Measurements from ENCODE around the gene ZNF492.
"Not testable (repeated sequence)": the region's sequence is repeated elsewhere in the genome, so short reads cannot be mapped to it uniquely, and the experiment has no call there.

The ZNF492 gene

GRCh38 chr19:22617614-22618320 is 16.4 kb upstream of the ZNF492 start:
- no peak for DNase-seq

- no peak for DNase-seq
Measured at GRCh38 chr19:22619371-22619770, 14.8 kb upstream of the ZNF492 start.

DNA sequence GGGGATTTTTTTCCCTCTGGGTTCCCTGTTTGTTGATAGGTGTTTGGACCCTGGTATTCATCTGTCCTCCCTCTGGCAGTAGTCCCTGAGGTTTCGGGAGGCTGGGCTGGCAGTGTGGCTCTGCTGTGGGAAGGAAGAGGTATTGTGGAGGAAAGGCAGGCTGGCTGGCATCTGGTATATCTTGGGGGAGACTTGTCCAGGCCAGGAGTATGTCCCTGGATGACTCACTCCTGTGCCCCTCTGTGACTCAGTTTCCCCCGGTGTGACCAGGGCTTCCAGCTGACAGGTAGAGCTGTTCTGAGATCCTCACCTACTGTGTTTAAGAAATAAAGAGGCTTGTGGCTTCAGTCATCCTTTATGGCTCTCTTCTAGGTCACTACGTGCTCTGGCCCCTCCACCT is 14.2 kb upstream of the ZNF492 start:
- no peak for DNase-seq

DNA sequence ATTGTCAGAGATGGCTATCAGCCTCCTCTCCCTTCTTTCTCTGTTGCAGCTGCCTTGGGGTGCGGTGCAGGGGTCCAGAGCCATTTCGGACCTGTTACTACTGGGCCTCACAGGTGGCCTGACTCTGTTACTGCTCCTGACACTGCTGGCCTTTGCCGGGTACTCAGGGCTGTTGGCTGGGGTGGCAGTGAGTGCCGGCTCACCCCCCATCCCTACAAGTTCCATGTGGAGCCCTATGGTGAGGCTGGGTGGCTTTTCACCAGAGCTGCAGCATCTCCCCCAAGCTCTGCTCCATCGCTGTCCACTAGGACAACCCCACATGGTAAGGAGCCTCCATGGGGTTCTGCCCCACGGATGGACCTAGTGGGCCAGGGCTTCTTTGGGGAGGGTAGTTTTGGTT is 13.7 kb upstream of the ZNF492 start:
- DNase-seq, result no peak

- DNase-seq, result no peak
Measured at GRCh38 chr19:22620912-22621311, 13.2 kb upstream of the ZNF492 start.

- DNase-seq, result no peak
Measured at GRCh38 chr19:22622020-22622419, 12.1 kb upstream of the ZNF492 start.

DNA sequence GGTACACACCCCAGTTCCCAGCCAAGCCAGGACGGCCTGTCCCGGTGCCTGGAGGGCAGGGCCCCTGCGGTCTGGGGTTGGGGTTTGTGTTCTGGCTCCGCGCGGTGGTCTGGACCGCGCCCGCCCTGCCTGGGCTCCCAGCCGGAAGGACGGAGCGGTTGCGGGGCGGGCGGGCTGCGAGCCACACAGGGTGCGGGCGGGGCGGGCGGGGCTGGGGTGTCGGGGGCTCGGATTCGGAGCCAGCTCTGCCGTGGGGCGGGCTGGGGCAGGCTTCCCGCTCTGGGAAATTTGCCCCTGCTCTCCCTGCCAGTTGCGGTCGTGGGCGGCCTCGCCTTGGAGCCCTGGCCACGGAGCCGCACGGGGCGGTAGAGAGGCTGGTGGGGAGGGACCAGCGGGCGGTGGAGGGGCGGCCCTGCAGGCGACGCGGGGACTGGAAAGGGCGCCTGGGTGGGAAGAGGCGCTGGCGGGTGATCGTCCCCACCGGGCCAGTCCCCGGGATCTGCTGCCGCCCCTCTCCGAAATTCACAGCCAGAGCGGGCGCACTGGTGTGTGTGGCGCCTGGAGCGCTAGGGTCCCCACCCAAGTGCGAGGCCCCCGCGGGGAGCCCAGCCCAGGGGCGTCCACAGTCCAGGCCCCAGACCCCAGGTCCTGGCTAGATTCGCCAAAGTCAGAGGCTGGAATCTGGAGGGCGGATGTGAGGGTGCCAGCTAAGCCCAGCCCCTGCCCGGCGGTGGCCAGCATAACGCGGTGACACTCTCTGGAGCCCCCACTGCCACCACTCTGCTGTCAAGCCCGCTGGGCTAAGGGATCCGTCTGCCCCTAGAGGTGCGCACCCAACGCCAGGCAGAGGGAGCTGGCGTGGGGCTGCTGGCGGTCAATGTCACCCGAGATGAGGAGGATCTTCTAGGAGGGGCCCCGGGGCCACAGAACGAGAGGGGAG is 11.0 kb upstream of the ZNF492 start:
- no peak for DNase-seq

GRCh38 chr19:22623841-22624221 is 10.3 kb upstream of the ZNF492 start:
- no peak for DNase-seq

- DNase-seq, result no peak
Measured at GRCh38 chr19:22625266-22626035, 8.7 kb upstream of the ZNF492 start.

DNA sequence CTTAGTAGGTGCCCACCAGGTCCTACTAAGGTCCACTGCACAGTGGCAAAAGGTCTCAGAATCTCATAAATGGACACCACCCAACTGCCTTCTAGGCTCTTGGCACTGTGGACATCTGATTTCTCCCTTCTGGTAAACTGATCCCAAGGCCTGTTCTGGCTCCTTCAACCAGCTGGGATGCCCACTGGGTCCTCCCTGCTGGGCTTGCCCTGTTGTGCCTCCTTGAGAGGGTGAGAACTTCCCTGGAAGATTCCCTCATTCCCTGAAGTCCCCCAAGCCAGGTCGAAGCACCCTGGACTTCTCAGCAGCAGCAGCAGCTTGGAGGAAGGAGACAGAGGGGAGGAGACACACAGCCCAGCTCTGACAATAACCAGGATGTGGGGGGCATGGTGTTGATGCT is 6.6 kb upstream of the ZNF492 start:
- no peak for DNase-seq

DNA sequence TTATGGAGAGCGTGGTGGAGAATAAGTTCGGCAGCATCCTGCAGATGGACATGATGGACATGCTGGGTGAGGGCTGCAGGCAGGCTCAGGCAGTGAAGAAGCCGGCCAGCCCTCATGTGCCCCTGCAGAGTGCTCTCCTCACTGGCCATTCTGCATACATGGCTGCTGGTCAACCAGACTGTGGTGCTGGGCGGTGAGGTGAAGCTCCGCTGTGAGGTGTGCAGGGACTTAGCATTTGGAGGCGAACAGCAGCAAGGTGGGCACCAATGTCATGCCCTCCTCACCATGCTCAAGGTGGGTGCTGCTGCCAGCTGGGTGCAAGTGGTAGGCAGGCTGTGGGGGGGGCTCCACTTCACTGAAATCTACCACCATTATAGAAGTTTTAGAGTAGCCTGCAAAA is 5.7 kb upstream of the ZNF492 start:
- DNase-seq, result no peak

GRCh38 chr19:22634450-22634827 is 315 bp downstream of the ZNF492 start:
- DNase-seq, result no peak

GRCh38 chr19:22685493-22685892 is 51.4 kb downstream of the ZNF492 start:
- not testable (repeated sequence) for DNase-seq

DNA sequence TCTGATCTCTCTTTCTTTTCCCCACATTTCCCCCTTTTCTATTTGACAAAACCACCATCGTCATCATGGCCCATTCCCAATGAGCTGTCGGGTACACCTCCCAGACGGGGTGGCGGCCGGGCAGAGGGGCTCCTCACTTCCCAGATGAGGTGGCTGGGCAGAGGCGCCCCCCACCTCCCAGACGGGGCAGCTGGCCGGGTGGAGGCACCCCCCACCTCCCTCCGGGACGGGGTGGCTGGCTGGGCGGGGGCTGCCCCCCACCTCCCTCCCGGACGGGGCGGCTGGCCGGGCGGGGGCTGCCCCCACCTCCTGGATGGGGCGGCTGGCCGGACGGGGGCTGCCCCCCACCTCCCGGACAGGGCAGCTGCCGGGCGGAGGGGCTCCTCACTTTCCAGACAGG is 68.5 kb downstream of the ZNF492 start:
- not testable (repeated sequence) for DNase-seq

GRCh38 chr19:22703096-22703495 is 69.0 kb downstream of the ZNF492 start:
- not testable (repeated sequence) for DNase-seq

DNA sequence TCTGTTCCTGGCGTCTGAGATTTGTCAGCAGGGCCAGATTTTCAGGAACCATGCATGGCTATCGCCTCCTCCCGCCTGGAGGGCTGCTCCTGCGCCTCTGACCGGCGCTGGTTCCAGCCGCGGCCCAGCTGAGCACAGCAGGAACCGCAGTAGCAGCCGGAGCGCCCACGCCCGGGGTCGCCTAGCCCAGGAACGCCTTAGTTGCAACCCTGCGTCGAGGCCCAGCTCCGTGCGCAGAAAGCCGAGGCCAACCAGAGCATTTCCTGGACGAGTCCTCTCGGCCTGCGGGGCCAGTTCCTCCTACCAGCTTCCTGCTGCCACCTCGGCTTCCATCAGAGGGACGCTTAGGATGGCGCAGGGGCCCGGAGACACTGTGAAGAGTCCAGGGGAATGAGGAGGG is 74.9 kb downstream of the ZNF492 start:
- DNase-seq, result no peak

All from NCI-H1436 treated with DMSO at 0.1 percent for 48 hours (cell line).